Ishikawa (cell line): Measurements from ENCODE around the gene TMEM19.

ENCODE experiments used
- EP300 ChIP-seq: IDR thresholded peaks from 2 replicates; pipeline ENCODE4 v1.6.1; 2012; ENCODE audit warnings: borderline replicate concordance
- FOXM1 ChIP-seq: IDR thresholded peaks from 2 replicates; pipeline ENCODE4 v1.6.1; 2012; ENCODE audit warnings: low read depth, borderline replicate concordance
- REST ChIP-seq: IDR thresholded peaks from 2 replicates; pipeline ENCODE4 v1.6.1; 2012; ENCODE audit warnings: low read depth, mild to moderate bottlenecking
- YY1 ChIP-seq: IDR thresholded peaks from 2 replicates; pipeline ENCODE4 v1.6.1; 2012; ENCODE audit warnings: low read depth

GRCh38 chr12:71646512-71646911, 39.4 kb upstream of the TMEM19 start:
- TF ChIP-seq REST (no peak), EP300 (no peak), FOXM1 (no peak), YY1 (no peak)
